ENCODE results near the gene PKIG.
A peak's percentile ranks its signal among the peaks of the same experiment; 100 is the strongest.

Gene PKIG

GRCh38 chr20:44594730-44595129, 12.4 kb downstream of the PKIG start:
- no peak for DNase-seq (ENCODE audit: low read depth in 2 of 3, low spot score in 2 of 3)

DNA sequence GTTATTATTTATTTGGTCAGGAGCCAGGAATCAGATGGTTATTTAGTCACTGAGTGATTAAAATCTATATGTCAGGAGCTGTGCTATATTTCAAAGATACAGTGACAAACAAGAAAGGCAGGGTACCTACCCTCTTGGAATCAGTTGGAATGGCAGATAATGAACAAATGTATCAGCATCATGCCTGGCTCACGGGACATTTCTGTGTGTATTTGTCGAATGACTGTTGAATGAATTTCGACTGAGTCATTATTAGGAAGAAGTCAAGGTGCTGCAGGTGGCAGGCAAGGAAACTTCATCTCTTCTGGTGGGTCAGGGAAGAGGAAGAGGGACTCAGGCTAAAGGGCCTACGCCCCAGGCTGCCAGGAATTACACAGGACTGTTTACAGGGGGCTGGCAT, 13.6 kb downstream of the PKIG start:
- DNase-seq (ENCODE audit: low read depth in 2 of 3, low spot score in 2 of 3), result no peak

DNA sequence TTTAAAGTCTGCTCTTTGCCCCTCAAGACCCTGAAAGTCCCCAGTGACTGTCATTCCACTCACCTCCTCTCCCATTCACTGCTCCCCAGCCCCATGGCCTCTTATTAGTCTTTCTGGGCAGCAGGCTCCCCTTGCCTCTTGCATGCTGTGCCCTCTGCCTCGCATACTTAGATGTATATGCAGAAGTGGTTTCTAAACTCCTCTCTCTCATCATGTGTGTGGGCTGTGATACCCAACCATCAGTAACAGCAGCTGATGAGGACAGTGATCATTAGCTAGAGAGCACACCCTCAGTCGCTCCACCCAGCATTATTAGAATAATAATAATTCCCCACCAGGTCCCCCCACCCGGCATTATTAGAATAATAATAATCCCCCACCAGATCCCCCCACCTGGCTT, 14.5 kb downstream of the PKIG start:
- DNase-seq (ENCODE audit: low read depth in 2 of 3, low spot score in 2 of 3), result no peak

DNA sequence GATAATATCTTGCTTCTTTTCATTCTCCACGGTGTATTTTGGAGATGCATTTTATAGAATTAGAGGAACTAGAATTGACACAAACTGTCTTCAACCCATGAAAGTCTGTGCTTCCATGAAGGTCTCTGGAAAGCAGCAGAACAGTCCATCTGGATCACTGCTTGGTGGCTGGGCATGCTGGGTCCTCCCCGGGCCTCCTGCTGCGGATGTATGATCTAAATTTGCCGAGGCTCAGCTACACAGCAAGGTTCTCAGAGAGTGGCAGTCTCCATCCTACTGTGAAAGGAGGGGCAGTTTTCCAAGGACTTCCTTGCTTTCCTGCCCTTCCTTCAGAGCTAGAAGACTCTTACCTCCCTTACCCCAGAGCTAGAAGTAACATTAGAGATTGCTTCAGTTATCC, 15.1 kb downstream of the PKIG start:
- no peak for DNase-seq (ENCODE audit: low read depth in 2 of 3, low spot score in 2 of 3)

- DNase-seq (ENCODE audit: low read depth in 2 of 3, low spot score in 2 of 3), result no peak
Measured at GRCh38 chr20:44597930-44598329, 15.6 kb downstream of the PKIG start.

DNA sequence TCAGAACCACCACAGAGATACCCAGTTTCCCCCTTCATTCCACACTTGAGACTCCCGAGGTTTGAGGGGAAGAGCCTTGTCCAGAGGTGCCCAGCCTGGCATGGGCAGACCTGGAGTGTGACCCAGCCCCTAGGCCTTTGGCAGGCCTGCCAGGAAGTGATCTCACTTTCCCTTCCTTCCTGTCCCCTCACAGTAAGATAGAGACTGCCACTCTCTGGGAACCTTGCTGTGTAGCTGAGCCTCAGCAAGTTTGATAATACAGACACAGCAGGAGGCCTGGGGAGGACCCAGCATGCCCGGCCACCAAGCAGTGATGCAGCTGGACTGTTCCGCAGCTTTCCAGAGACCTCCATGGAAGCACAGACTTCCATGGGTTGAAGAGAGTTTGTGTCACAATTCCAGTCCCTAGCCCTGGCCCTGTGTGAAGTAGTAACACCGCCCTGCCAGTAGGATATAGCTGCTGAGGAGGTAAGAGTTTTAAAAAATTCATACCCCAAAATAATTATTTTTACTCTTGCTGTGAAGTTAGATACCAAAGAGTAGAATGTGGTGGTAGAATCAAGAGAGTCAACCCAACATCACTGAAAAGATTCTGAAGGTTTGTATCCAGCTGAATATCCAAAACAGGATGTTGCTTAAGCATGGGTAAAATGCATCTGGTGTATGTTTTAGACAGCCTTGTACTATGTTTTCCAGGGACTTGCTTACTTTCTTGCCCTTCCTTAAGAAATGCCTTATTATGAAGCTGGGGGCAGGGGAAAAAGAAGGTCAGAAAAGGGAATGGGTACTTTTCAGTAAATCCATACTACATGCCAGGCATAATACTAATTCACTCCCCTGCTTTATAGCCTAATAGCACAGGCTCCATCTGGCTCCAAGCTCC, 16.3 kb downstream of the PKIG start:
- DNase-seq (ENCODE audit: low read depth in 2 of 3, low spot score in 2 of 3), result no peak

GRCh38 chr20:44599715-44600114, 17.3 kb downstream of the PKIG start:
- no peak for DNase-seq (ENCODE audit: low read depth in 2 of 3, low spot score in 2 of 3)

DNA sequence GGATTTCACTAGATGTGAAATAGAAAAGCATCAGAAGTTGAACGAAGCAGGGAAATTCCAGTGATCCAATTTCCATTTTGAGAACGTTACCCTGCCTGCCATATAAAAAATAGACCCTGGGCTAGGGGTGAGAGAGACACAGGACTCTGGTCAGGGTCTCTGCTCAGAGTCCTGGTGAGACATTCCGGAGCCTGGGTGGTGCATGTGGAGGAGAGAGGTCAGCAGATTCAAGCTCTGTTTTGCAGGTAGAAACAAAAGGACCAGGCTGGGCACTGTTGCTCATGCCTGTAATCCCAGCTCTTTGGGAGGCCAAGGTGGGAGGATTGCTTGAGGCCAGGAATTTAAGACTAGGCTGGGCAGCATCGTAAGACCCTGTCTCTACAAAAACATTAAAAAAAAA, 17.9 kb downstream of the PKIG start:
- no peak for DNase-seq (ENCODE audit: low read depth in 2 of 3, low spot score in 2 of 3)

DNA sequence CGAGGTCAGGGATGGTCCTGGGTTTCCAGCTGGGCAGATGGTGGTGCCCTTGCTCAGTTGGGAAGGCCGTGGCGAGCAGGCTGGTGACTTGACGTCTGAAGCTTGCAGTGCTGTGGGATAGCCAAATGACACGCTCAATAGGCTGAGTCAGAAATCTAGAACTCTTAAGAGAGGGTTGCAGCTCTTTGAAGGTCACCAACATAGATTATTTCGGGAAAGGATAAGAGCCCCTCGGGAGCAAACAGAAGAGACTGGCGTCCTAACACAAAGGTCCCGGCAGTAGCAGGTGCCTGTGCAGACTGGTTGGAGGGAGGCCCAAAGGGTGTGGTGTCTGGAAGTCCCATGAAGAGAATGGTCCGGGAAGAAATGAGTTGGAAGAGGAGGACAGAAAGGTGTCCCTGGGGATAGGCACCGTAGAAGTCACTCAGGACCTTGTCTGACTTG, 18.4 kb downstream of the PKIG start:
- no peak for DNase-seq (ENCODE audit: low read depth in 2 of 3, low spot score in 2 of 3)

- no peak for DNase-seq (ENCODE audit: low read depth in 2 of 3, low spot score in 2 of 3)
Measured at GRCh38 chr20:44601236-44601671, 18.9 kb downstream of the PKIG start.

- DNase-seq (ENCODE audit: low read depth in 2 of 3, low spot score in 2 of 3), result no peak
Measured at GRCh38 chr20:44601801-44602204, 19.4 kb downstream of the PKIG start.

- no peak for DNase-seq (ENCODE audit: low read depth in 2 of 3, low spot score in 2 of 3)
Measured at GRCh38 chr20:44603327-44603726, 20.9 kb downstream of the PKIG start.

DNA sequence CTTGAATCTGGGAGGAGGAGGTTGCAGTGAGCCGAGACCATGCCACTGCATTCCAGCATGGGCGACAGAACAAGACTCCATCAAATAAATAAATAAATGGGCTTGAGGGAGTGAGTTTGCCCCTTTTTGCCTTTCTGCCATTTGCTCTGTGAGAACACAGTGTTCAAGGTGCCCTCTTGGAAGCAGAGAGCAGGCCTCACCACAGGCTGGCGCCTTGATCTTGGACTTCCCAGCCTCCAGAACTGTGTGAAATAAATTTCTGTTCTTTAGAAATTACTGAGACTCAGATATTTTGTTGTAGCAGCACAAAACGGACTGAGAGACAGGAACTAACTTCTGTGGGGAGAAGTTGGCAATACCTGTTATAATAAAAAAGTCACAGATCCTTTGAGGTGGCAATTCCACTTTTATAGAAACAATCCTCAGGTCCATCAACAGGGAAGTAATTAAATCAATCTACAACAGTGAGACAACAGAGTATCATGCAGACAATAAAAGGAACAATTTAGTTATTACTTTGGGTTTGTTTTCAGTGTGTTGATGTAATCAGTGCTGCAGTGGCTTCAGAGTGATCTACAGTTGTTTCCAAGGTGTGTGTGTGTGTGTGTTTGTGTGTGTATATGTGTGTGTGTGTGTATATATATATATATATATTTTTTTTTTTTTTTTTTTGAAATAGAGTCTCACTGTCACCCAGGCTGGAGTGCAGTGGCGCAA, 24.5 kb downstream of the PKIG start:
- no peak for DNase-seq (ENCODE audit: low read depth in 2 of 3, low spot score in 2 of 3)

DNA sequence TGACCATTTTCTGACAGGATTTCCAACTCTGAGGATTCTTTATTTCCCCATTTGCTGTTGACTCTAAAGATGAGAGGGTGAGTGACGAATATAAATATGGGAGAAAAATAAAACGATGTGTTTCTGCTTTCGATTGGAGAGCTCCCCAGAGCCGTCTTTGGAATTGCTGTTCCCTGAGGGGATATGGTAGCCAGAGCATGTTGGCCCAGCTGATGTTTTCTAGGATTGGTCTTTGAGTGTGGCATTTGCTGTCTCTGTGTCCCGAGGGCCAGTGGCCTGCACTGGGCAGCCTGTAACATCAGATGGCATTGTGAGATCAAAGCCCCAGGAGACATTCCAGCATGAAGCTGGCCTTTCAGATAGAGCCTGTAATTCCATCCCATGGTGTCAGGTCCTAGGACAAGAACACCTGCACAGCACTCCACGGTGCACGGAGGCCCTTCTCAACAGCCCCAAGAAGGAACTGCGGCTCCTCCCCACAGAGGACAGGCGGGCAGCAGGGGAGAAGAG, 26.7 kb downstream of the PKIG start:
- no peak for DNase-seq (ENCODE audit: low read depth in 2 of 3, low spot score in 2 of 3)

- peak; percentile 54 to 88 (median 78) for DNase-seq (ENCODE audit: low read depth in 2 of 3, low spot score in 2 of 3)
Measured at GRCh38 chr20:44609516-44610312, 27.3 kb downstream of the PKIG start.

DNA sequence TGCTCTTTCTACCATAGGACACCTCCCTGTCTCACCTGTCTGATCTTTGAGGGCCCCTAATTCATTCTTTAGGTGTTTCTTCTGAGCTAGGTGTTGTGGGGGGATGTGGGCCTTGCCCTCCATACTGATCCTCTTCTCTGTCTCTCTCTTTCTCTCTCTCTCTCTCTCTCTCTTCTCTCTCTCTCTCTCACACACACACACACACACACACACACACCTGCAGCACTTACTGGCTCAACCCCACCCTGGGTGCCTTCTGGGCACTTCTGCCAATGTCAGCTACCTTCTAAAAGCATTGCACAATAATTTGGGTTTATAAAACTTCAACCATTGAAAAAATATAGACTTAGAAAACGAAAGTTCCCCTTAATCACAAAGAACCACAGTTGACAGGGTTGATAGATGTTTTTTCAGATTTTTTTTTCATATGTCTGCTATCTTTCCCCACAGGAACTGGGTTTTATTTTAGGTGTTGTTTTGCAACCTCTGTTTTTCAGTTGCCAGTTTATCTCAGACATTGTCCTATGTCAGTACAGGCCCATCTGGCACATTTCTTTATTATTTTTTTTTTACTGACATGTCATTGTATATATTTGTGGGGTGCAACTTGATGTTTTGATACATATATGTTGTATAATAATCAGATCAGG, 28.1 kb downstream of the PKIG start:
- no peak for DNase-seq (ENCODE audit: low read depth in 2 of 3, low spot score in 2 of 3)

GRCh38 chr20:44613575-44613974, 31.2 kb downstream of the PKIG start:
- no peak for DNase-seq (ENCODE audit: low read depth in 2 of 3, low spot score in 2 of 3)

- no peak for DNase-seq (ENCODE audit: low read depth in 2 of 3, low spot score in 2 of 3)
Measured at GRCh38 chr20:44614525-44614924, 32.1 kb downstream of the PKIG start.

DNA sequence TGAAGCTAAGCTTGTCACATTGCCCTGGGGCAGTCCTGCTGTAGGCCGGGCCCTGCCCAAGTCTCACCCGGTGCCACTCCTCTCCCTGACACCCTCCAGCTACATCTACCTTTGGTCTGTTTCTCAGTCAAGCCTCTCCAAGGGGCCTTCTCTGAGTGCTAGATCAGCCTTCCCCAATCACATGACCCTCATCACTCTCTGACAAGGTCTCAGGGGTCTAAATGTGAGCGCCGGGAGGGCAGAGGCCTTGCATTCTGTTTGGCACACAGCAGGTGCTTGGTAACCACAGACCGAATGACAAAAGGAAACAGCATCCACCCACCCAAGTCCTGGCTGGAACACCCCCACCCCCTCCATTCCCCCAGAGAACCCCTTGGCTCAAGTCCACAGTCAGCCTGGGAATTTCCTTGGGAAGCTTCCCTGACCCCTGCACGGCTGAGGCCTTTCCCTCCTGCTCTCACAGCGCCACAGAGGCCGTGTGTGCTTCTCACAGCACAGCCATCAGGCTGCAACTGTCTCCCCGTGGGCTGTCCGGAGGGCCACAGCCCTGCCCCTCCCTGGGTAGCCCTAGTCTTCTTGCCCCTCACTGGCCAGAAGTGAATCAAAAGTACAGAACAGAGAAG, 32.9 kb downstream of the PKIG start:
- no peak for DNase-seq (ENCODE audit: low read depth in 2 of 3, low spot score in 2 of 3)

DNA sequence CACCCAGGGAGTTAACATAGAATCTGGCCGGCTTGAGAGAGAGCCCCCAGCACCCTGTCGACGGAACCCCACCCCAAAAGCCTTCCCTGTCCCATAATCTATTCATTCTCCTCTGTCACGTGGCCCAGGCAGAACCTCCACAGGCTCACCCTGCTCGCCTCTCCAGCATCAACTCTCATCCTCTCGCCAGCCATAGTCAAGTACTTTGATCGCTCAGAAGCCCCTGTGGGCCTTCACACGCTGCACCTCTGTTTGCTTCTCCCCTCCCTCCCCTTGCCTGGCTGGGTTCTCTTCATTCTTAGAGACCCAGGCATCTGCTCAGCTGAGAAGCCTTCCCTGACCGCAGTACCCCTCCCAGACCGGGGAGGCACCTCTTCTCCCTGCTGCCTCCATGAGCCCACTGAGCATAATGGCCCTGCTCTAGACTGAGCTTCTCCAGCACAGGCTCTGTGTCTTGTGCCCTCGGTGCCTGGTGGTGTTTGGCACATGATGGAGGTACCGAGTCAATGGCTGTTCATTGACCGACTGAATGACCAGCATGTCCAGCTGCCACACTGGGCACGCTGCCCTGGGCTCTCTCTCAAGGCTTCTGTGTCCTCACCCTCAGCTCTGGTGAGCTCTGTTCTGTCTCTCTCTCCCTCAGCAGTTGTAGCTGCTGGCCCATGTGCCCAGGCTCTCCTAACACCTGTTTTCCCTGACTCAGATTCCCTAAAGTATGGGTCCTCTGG, 33.7 kb downstream of the PKIG start:
- no peak for DNase-seq (ENCODE audit: low read depth in 2 of 3, low spot score in 2 of 3)

Measured in activated CD8-positive, alpha-beta memory T cell treated with anti-CD3 and anti-CD28 coated beads for 48 hours (primary cell).